VCaP (cell line): ENCODE data around the gene PTPRA.
A peak's percentile ranks its signal among the peaks of the same experiment; 100 is the strongest.

Experiments used
- H3K27ac ChIP-seq: fragments of 450-650 bp; 2 replicates; pipeline ENCODE4 v1.5.1; 2017
- TF ChIP-seq, protein P1 (sequence below): fragments of 450-650 bp; conservative IDR thresholded peaks from 2 replicates; pipeline ENCODE4 v1.5.1; 2017; ENCODE audit warnings: mild to moderate bottlenecking, moderate library complexity

PTPRA gene

DNA sequence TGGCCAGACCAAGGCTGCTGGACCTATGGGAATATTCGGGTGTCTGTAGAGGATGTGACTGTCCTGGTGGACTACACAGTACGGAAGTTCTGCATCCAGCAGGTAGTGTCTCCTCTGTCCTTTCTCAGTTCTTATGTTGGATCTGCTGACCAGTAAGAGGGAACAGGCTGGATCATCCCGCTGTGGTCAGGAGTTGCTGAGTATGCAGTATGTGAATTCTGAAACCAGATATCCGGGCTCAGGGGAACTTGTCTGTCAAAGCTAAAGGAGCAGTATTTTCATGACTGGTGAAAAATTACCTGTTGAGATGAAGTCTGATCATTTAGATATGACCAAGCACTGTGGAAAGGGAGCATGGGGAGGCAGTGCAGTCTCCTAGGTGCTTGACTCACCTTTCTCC, 148.0 kb downstream of the PTPRA start:
- H3K27ac ChIP-seq = peak overlapping the region; percentile 98
- TF ChIP-seq, protein P1, sequence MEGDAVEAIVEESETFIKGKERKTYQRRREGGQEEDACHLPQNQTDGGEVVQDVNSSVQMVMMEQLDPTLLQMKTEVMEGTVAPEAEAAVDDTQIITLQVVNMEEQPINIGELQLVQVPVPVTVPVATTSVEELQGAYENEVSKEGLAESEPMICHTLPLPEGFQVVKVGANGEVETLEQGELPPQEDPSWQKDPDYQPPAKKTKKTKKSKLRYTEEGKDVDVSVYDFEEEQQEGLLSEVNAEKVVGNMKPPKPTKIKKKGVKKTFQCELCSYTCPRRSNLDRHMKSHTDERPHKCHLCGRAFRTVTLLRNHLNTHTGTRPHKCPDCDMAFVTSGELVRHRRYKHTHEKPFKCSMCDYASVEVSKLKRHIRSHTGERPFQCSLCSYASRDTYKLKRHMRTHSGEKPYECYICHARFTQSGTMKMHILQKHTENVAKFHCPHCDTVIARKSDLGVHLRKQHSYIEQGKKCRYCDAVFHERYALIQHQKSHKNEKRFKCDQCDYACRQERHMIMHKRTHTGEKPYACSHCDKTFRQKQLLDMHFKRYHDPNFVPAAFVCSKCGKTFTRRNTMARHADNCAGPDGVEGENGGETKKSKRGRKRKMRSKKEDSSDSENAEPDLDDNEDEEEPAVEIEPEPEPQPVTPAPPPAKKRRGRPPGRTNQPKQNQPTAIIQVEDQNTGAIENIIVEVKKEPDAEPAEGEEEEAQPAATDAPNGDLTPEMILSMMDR = no peak

DNA sequence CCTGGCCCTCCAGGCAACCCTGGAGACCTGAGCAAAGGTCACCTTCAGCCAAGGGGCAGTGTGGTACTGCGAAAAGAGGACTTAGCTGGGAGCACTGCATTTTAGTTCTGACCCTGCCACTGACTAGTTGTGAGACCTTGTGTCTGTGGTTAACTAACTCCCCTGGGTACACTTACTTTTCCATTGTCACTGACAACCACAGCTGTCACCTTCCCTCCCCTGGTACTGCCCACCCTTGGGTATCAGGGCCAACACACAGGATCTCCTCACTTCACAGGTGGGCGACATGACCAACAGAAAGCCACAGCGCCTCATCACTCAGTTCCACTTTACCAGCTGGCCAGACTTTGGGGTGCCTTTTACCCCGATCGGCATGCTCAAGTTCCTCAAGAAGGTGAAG, 148.5 kb downstream of the PTPRA start:
- peak overlapping the region; percentile 98 for H3K27ac ChIP-seq
- TF ChIP-seq, protein P1 = no peak

DNA sequence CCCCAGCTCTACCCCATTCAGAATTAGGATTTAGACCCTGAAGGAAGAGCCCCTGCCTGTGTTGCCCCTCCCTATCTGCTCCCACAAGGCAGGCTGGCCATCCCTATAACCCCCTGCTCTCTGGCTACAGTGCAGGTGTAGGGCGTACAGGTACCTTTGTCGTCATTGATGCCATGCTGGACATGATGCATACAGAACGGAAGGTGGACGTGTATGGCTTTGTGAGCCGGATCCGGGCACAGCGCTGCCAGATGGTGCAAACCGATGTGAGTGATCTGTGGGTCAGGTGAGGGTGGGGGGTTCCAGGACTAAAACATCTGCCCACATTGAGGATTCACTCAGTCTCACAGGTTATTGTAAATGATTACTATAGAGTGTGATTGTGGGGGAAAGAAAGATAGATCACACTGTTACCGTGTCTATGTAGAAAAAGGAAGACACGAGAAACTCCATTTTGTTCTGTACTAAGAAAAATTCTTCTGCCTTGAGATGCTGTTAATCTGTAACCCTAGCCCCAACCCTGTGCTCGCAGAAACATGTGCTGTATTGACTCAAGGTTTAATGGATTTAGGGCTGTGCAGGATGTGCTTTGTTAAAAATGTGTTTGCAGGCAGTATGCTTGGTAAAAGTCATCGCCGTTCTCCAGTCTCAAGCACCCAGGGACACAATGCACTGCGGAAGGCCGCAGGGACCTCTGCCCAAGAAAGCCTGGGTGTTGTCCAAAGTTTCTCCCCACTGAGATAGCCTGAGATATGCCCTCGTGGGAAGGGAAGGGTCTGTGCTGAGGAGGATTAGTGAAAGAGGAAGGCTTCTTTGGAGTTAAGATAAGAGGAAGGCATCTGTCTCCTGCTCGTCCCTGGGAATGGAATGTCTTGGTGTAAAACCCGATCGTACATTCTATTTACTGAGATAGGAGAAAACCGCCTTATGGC, 149.5 kb downstream of the PTPRA start:
- peak overlapping the region; percentile 98 for H3K27ac ChIP-seq

DNA sequence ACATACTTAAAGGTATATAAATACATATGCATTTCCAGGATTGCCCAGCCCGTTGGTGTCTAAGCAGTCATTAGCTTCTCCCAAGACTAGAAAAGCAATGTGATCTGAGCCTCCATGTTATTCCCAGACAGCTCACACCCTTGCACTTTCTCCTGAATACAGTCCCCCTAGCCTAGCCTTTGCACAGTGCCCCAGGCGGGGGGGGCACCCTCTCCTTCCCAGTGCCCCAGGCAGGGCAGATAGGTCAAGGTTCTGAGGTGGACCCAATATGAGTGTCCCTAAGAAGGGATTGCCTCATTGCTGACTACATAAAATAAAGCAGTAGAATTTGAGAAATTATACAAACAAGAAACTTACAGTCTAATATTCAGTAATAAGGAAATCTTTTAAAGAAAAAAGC, 154.7 kb downstream of the PTPRA start:
- TF ChIP-seq, protein P1 = no peak
- no peak overlapping the region for H3K27ac ChIP-seq

DNA sequence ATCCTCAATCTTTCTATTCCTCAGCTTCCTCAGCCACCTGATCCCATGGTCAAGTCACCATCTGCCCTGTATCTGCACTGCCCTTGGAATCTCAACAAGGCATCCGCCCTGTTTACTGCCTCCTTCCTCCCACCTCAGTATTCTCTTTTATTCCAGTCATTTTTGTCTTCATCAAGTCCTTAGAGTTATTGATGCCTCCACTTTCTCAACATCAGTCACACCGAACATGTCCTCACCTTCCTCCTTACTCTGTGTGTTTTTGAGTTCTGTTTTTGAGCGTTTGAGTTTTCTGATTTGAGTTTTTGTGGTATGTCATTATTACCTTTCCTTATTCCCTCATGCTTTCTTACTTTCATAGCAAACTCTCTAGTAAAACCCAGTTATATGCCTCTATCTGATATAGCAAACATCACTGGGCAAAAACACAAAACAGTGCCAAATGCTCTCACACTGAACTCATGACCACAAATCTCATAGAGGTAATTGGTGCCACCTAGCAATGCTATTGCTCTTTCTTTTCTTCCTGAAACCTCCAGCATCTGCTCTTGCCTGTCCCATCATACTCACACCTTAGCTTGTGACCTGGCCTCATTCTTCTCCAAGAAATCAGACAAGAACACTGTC, 158.4 kb downstream of the PTPRA start:
- TF ChIP-seq, protein P1 = no peak
- H3K27ac ChIP-seq = no peak overlapping the region

DNA sequence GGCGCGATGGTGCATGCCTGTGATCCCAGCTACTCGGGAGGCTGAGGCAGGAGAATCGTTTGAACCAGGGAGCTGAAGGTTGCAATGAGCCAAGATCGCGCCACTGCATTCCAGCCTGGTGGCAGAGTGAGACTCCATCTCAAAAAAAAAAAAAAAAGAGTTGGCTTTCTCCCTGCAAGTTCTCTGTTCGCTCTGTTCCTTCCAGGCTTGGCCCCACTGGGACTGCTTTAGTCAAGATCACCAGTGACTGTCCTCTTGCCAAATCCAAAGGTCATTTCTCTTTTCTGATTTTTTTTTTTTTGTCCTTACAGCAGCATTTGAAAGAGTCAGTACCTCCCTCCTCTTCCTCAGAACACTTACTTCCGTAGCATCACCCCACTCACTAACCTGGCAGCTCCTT, 159.3 kb downstream of the PTPRA start:
- no peak overlapping the region for H3K27ac ChIP-seq
- TF ChIP-seq, protein P1 = no peak

DNA sequence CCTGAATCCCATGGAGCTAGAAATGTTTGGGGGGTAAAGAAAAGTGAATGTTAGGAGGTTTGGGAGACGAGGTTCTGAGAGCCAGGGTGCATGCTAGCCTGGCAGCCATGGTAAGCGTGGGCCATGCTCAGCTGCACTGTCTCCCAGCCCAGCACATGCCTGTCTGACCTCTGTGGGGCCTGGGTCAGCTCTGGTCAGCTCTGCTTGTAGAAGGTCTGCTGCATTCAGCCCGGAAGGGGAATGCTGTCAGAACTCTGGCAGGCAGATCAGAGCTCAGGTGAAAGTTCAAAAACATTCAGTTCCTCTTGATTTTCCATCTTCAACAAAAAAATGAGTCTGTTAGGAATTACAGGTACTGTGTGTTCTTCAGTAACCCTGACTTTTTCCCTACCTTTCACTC, 164.4 kb downstream of the PTPRA start:
- TF ChIP-seq, protein P1 = no peak

DNA sequence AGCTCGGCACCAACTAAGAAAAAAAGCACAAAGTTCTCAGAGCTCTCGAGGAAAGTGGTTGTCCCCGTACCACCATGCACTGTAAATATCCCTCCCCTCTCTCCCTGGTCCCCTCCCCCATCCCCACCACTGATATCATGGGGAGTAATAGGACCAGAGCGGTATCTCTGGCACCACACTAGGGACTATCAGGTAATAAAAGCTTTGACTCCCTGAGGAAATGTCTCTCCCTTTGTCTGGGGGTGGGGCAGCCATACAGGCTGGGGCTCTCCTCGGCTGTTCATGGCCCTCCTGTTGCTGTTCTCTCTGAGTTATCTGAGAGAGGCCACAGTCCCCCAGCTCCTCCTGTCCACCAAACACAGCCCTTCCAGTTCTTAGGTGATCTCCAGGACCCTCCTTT, 165.2 kb downstream of the PTPRA start:
- TF ChIP-seq, protein P1 = no peak
- H3K27ac ChIP-seq = peak overlapping the region; percentile 96; the same call in 1 of the 2 replicates

More for the DNA sequence above, 164.4 kb downstream of the PTPRA start:
- H3K27ac ChIP-seq = peak overlapping the region; percentile 9; the same call in 1 of the 2 replicates
